Forelimb muscle (tissue), 1 donor: ENCODE data around the gene SIL1. TPM values are rescaled to one million over a fixed set of nuclear protein-coding genes. Genes with fewer than 3 reads are reported as not detected.
"Not testable (repeated sequence)": the region's sequence is repeated elsewhere in the genome, so short reads cannot be mapped to it uniquely, and the experiment has no call there.

ENCODE experiments used
- DNase-seq: peaks from one replicate; pipeline ENCODE4 v3.0.0-alpha.2; 2013; ENCODE audit warnings: low read depth
- polyA plus RNA-seq: library from polyadenylated mRNA; unstranded; fragments of 120-200 nt; gene quantifications from one replicate; pipeline ENCODE4 v1.2.1, GENCODE V29; 2013; ENCODE audit not compliant: insufficient read length

Gene SIL1
- polyA plus RNA-seq, 1 donor, result 23.9 TPM

DNA sequence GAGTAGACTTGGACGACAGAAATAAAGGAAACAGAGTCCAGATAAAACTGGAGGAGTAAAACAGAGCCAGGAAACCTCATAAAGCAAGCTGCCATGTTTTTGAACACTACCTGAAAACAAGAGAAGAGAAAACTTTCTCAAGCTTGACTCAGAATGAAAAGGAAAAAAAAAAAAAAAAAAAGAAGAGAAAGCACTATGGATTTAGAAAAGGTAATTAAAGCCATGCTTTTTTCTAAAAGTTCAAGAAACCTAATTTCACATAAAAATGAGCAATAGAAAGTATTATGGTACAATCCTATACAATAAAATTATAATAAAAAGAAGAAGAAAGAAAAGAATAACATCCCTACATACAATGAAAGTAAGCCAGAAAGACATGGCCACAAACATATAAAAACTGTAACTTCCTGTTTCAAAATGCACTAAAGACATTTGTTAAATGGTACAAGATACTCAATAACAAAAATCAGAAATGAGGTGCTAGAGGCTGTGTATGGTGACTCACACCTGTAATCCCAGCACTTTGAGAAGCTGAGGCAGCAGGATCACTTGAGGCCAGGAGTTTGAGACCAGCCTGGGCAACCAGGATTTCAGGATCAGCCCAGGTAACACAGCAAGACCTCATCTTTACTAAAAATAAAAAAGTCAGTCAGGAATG, 129.5 kb downstream of the SIL1 start:
- DNase-seq, result no peak

GRCh38 chr5:139068060-139068459, 130.1 kb downstream of the SIL1 start:
- DNase-seq, result no peak

DNA sequence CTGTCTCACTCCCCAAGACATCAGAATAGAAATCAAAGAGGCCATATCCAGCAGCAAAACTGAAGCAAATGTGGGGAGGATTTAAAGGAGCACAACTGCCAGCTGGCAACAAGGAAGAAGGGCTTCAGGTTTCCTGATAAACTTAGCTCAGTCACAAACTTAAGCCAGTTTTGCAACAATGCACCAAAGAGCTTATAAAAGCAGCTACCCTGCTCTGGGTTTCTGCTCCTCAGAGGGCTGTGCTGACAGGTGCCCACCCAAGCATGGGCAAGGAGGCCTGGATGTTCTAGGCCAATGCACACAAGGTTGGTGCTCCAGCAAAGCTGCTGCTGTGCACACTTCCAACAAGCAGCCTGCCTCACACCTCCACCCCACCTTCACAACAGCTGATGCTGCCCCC, 132.9 kb downstream of the SIL1 start:
- DNase-seq, result no peak

- DNase-seq, result no peak
Measured at GRCh38 chr5:139064613-139065012, 133.6 kb downstream of the SIL1 start.

GRCh38 chr5:139063664-139064054, 134.5 kb downstream of the SIL1 start:
- no peak for DNase-seq

- DNase-seq, result no peak
Measured at GRCh38 chr5:139062910-139063663, 135.1 kb downstream of the SIL1 start.

DNA sequence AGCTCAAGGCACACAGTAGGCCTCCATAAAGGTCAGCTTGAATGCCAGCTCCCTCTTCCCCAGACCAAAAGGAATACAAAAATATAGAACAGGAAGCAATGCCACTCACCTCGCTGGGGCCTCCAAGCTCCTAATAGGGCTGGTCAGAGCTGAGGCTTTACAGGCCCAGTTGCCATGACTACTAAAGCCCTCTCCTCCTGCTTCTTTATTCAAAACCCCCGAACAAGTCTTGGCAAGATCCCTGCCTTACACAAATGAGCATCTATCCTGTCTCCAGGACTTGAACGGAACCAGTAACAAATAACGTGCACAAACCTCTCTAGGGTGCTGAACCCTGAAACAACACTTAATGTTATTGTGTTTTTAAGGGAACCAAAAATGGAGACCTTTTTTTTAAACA, 136.3 kb downstream of the SIL1 start:
- DNase-seq, result no peak

- no peak for DNase-seq
Measured at GRCh38 chr5:139061274-139061673, 136.9 kb downstream of the SIL1 start.

GRCh38 chr5:139058121-139058520, 140.0 kb downstream of the SIL1 start:
- DNase-seq, result no peak

DNA sequence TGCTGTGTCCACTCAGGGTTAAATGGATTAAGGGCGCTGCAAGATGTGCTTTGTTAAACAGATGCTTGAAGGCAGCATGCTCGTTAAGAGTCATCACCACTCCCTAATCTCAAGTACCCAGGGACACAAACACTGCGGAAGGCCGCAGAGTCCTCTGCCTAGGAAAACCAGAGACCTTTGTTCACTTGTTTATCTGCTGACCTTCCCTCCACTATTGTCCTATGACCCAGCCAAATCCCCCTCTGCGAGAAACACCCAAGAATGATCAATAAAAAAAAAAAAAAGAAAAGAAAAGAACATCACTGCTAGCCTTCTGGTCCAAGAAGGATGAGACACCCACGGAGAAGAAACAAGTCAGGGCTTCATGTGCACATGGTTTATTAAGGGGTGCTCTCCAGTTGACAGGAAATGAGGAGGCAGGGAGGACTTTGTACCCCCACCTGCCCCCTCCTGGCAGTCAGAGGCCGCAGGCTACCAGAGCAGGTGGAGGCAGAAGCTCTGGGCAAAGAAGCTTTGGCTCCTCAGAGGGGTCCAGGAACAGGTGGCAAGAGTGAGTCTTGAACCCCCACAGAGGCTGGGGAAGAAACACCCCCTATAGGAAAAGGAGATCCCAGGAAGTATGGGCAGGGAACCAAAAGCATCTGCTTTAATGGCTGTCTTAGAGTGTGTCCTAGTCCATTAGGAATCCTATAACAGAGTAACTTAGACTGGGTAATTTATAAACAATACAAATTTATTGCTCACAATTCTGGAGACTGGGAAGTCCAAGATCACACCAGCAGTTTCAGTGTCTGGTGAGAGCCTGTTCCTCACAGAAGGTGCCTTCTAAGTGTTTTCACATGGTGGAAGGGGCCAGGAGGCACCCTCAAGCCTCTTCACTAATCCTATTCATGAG, 140.9 kb downstream of the SIL1 start:
- not testable (repeated sequence) for DNase-seq

- no peak for DNase-seq
Measured at GRCh38 chr5:139052975-139053374, 145.2 kb downstream of the SIL1 start.

DNA sequence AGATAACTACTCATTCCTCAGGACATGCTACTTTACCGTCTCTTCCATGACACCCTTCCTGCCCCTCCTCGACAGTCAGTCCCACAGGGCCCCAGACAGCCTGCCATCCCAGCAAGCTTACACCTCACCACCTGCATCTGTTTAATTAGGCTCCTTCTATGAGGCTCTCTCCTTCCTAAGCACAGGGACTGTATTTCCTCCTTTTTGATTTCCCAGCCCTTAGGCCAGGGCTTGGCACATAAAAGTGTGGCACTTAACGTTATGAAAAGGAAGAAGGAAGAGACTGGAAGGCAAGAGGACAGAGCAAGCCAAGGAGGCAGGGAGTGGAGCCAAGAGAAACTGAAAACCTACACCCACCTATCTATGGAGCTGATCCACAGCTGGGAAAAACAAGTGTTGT, 146.8 kb downstream of the SIL1 start:
- no peak for DNase-seq

DNA sequence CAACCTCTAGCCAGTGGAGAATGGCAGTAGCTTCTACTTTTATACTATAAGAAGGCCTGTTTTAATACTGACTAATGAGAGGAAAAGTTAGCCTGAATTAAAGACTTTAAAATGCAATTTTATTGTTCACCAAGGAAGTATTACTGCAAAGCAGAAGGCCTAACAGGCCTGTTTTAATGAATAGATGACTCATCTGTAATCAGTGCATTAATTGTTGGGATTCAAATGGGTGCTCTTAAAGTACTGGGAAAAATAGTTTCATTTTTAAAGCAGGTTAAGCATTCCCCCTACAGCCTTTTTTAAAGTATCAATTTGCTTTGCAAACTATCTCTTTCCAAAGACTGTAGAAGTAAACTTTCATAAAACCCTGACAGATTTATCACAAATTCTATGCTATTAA, 147.7 kb downstream of the SIL1 start:
- DNase-seq, result no peak

DNA sequence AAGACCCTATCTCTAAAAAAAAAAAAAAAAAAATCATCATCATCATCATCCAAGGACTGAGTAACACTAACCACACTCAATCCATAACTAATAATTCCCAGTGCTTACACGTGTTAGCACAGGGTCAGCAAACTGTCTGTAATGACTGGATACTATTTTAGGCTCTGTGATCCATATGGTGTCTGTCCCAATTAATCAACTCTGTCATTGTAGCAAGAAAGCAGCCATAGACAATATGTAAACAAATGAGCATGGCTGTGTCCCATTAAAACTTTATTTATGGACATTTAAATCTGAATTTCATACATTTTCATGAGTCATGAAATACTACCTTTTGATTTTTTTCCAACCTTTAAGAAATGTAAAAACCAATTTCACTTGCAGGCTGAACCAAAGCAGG, 148.4 kb downstream of the SIL1 start:
- DNase-seq, result no peak

DNA sequence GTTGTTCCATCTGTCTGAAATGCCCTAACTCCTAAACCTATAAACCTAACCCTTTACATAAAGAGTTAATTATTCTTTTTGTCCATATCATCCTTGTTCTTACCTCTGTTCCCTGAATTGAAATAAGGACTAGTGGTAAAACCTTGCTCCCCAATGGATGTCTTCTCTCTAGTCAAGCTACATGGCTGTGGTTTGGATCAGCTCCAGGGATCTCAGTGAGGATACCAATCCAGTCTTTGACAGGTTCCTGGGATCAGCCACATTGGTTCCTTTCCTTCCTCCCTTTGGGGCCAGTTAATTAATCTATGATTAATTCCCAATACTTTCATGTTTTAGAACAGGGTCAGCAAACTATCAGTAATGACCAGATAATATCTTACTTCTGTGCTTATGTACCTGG, 151.6 kb downstream of the SIL1 start:
- no peak for DNase-seq

DNA sequence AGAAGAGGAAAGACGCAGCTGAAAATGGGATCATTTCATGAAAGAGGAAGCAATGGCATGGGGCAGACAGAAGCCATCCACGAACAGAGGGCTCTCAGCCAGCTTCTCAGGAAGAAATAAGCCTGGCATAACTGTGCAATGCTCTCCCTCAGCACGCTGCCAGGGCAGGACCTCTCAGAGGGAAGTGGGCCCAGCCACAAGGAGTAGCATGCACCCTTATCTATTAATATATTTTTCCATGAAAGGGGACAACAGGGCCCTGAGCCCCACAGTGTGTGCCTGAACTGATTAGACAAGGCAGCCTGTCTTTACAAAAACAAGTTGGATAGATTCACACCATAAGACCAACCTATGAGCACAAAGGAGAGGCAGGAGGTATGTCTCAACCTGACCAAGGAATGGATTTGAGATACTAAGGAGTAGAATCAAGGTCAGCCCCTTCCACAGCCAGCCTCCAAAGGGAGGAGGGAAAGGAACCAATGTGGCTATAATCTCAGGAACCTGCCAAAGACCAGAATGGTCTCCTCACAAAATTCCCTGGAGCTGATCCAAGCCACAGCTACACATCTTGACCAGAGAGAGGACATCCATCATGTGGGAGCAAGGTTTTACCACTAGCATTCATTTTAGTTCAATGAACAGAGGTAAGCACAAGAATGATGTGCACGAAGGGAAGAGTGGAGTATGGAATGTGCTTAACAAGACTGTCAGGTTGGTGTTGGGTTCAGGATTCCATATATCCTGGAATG, 154.8 kb downstream of the SIL1 start:
- DNase-seq, result no peak

GRCh38 chr5:139040081-139040480, 158.1 kb downstream of the SIL1 start:
- no peak for DNase-seq

DNA sequence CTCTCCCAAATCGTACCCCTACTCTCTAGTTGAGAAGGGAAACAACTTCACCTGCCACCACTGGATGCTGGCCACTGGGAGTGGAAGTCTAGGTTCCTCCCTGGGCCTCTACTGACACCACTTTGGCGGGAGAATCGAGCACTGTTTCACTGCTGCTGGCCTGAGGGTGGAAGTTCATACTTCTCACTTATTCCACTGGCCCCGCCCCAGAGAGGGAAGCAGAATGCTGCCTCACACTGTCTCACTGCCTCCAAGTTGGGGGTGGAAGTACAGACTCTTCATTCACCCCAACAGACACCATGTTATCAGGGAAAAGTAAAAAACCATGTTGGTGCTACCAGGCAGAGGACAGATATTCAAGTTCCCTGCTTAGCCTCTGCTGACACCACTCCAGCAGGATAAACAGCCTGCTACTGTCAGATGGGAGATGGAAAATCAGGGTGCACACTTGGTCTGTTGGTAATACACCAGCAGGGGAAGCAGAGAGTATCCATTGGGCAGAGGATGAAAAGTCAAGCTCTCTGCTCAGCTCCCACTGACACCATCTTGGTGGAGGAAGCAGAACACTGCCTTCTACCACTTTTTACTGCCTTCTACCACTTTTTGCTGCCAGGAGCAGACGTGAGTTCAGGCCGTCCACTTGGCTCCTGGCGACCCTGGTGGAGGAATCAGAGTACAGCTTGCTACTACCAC, 159.4 kb downstream of the SIL1 start:
- DNase-seq, result no peak

DNA sequence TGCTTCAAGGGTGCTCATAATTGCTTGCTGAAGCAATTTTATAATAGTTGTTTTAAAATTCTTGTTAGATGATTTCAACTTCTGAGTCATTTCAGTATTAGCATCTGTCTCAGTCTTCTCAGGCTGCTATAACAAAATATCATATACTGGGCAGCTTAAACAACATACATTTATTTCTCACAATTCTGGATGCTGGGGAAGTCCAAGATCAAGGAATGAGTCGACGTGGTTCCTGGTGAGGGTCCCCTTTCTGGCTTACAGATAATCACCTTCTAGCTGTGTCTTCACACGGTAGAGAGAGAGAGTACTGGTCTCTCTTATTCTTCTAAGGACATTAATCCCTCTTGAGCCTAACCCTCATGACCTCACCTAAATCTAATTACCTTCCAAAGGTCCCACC, 160.4 kb downstream of the SIL1 start:
- no peak for DNase-seq

DNA sequence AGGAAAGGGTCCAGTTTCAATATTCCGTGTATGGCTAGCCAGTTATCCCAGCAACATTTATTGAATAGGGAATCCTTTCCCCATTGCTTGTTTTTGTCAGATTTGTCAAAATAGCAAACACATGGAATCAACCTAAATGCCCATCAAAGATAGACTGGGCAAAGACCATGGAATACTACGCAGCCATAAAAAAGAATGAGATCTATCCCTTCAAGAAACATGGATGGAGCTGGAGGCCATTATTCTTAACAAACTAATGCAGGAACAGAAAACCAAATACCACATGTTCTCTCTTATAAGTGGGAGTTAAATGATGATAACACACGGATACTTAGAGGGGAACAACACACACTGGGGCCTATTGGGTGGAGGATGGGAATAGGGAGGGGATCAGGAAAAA, 161.8 kb downstream of the SIL1 start:
- DNase-seq, result not testable (repeated sequence)

- DNase-seq, result no peak
Measured at GRCh38 chr5:139027150-139027549, 171.0 kb downstream of the SIL1 start.
